Measurements from ENCODE around the gene TSC22D1. TPM values are rescaled to one million over a fixed set of nuclear protein-coding genes. Genes with fewer than 3 reads are reported as not detected.
"Not testable (repeated sequence)": the region's sequence is repeated elsewhere in the genome, so short reads cannot be mapped to it uniquely, and the experiment has no call there.

The TSC22D1 gene
- total and polyA plus RNA-seq, 2 donors: 191 to 263 TPM

DNA sequence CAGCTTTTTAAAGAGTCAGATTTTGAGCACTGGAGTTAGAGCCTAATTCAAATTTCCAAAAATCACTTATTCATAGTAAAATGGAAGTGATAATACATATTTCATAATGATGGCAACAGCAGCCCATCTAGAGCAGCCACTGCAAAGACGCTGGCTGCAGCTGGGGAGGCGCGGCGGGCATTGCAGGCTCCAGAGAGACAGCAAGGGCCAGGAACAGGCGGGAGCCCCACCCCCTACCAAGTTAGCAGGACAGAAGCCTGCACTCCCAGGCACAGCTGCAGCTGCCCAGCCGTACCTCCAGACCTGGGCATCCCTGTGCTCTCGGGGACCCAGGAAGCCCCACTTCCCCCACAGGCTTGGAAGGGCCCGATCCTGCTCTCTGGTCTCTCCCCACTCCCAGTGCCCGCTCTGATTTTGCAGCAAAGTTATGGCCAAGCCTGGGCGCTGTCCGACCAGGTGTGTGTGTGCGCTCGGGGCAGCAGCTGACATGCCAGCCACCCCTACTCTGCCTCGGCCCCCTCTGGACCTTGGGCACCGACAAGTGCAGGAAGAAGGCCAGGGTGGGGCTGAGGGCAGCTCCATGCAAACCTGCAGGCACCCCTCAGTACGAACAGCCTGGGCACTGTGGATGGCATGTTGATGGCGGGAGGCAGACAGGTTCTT lies 117.7 kb downstream of the TSC22D1 start:
- no peaks in the 10 kb centered on the region for H3K27me3 ChIP-seq (ENCODE audit: control insufficient read depth in 2 of 2, insufficient read depth in 1 of 2, low read length in 1 of 2)
- DNase-seq (ENCODE audit: low read depth in 6 of 9, low spot score in 9 of 9): no peak
- peaks cover 2 to 15% of the 10 kb centered on the region in 2 donors for H3K9me3 ChIP-seq (ENCODE audit: control insufficient read depth in 2 of 2, insufficient read depth in 1 of 2, low read length in 1 of 2)
- H3K4me1 ChIP-seq (ENCODE audit: control insufficient read depth in 2 of 2, insufficient read depth in 2 of 2, low read length in 2 of 2): no peaks in the 10 kb centered on the region
- H3K4me3 ChIP-seq (ENCODE audit: low read length in 2 of 2): no peak overlapping the region
- no peaks in the 10 kb centered on the region for H3K36me3 ChIP-seq (ENCODE audit: control insufficient read depth in 2 of 2, insufficient read depth in 2 of 2, low read length in 1 of 2)
- 99% methylated on average over 17 of the region's 17 CpGs for WGBS
- no peak overlapping the region for H3K27ac ChIP-seq (ENCODE audit: low read depth in 1 of 2, low read length in 1 of 2)

DNA sequence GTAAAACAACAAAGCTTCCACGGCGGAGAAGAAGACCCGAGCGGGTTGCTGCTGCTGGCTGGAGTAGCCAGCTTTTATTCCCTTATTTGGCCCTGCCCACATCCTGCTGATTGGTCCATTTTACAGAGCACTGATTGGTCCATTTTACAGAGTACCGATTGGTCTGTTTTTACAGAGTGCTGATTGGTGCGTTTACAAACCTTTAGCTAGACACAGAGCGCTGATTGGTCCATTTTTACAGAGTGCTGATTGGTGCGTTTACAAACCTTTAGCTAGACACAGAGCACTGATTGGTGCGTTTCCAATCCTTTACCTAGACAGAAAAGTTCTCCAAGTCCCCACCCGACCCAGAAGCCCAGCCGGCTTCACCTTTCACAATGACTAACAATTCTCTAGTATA lies 119.9 kb downstream of the TSC22D1 start:
- DNase-seq (ENCODE audit: low read depth in 6 of 9, low spot score in 9 of 9): not testable (repeated sequence)

GRCh38 chr13:44455769-44456168 lies 120.4 kb downstream of the TSC22D1 start:
- H3K9me3 ChIP-seq (ENCODE audit: control insufficient read depth in 2 of 2, insufficient read depth in 1 of 2, low read length in 1 of 2): peaks cover 2 to 15% of the 10 kb centered on the region in 2 donors
- WGBS: 98% methylated on average over 8 of the region's 8 CpGs
- DNase-seq (ENCODE audit: low read depth in 6 of 9, low spot score in 9 of 9): no peak
- H3K4me3 ChIP-seq (ENCODE audit: low read length in 2 of 2): no peak overlapping the region
- no peak overlapping the region for H3K27ac ChIP-seq (ENCODE audit: low read depth in 1 of 2, low read length in 1 of 2)
- no peaks in the 10 kb centered on the region for H3K36me3 ChIP-seq (ENCODE audit: control insufficient read depth in 2 of 2, insufficient read depth in 2 of 2, low read length in 1 of 2)
- H3K27me3 ChIP-seq (ENCODE audit: control insufficient read depth in 2 of 2, insufficient read depth in 1 of 2, low read length in 1 of 2): no peaks in the 10 kb centered on the region
- H3K4me1 ChIP-seq (ENCODE audit: control insufficient read depth in 2 of 2, insufficient read depth in 2 of 2, low read length in 2 of 2): no peaks in the 10 kb centered on the region

More for the DNA sequence above, 119.9 kb downstream of the TSC22D1 start:
- not testable (repeated sequence) for H3K27ac ChIP-seq (ENCODE audit: low read depth in 1 of 2, low read length in 1 of 2); H3K4me3 ChIP-seq (ENCODE audit: low read length in 2 of 2); H3K27me3 ChIP-seq (ENCODE audit: control insufficient read depth in 2 of 2, insufficient read depth in 1 of 2, low read length in 1 of 2); H3K4me1 ChIP-seq (ENCODE audit: control insufficient read depth in 2 of 2, insufficient read depth in 2 of 2, low read length in 2 of 2); H3K36me3 ChIP-seq (ENCODE audit: control insufficient read depth in 2 of 2, insufficient read depth in 2 of 2, low read length in 1 of 2)
- 97% methylated on average over 11 of the region's 11 CpGs for WGBS
- peaks cover 2 to 15% of the 10 kb centered on the region in 2 donors for H3K9me3 ChIP-seq (ENCODE audit: control insufficient read depth in 2 of 2, insufficient read depth in 1 of 2, low read length in 1 of 2)

DNA sequence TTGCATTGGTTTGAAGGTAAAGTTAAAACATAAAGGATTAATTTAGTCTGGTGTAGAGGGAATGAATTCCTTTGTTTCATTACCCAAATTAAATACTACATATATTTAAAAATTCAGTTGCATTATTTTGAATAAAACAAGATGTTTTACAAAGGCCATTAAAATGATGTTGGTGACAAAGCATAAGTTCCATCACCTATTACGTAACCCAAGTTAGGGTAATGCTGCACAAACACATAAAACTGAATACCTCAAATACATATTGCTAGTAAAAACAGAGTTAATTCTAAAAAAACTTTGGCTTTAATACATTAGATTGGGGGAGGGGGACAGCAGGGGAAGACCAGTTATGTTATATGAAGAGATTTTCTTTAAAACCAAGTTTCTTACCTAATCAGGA lies 122.2 kb downstream of the TSC22D1 start:
- Histone ChIP-seq H3K27ac (ENCODE audit: low read depth in 1 of 2, low read length in 1 of 2) (no peak overlapping the region), H3K27me3 (ENCODE audit: control insufficient read depth in 2 of 2, insufficient read depth in 1 of 2, low read length in 1 of 2) (no peaks in the 10 kb centered on the region), H3K36me3 (ENCODE audit: control insufficient read depth in 2 of 2, insufficient read depth in 2 of 2, low read length in 1 of 2) (no peaks in the 10 kb centered on the region), H3K4me1 (ENCODE audit: control insufficient read depth in 2 of 2, insufficient read depth in 2 of 2, low read length in 2 of 2) (no peaks in the 10 kb centered on the region), H3K9me3 (ENCODE audit: control insufficient read depth in 2 of 2, insufficient read depth in 1 of 2, low read length in 1 of 2) (peaks cover 0 to 4% of the 10 kb centered on the region in 2 donors), H3K4me3 (ENCODE audit: low read length in 2 of 2) (no peak overlapping the region)
- DNase-seq (ENCODE audit: low read depth in 6 of 9, low spot score in 9 of 9): no peak
- 100% methylated on average over 1 of the region's 1 CpG for WGBS

DNA sequence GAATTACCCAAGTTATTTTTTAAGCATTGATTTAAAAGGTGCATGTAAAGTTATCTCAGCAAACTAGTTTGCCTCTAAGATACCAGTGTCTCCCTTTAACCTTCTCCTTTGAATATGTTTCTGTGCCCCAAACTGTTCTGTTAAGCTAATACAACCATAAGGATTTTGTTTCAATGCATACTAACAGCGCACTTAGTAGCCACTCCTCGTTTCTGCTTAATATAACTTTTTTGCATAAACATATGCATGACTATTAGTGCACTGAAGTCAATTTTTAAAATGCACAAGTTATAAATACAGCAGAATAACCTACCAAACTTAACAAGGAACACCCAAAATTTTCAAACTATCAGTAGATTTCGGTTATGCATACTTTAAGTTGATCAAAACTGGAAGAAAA lies 123.1 kb downstream of the TSC22D1 start:
- no peak overlapping the region for H3K27ac ChIP-seq (ENCODE audit: low read depth in 1 of 2, low read length in 1 of 2)
- no peaks in the 10 kb centered on the region for H3K36me3 ChIP-seq (ENCODE audit: control insufficient read depth in 2 of 2, insufficient read depth in 2 of 2, low read length in 1 of 2)
- no peaks in the 10 kb centered on the region for H3K27me3 ChIP-seq (ENCODE audit: control insufficient read depth in 2 of 2, insufficient read depth in 1 of 2, low read length in 1 of 2)
- H3K4me1 ChIP-seq (ENCODE audit: control insufficient read depth in 2 of 2, insufficient read depth in 2 of 2, low read length in 2 of 2): no peaks in the 10 kb centered on the region
- 97% methylated on average over 3 of the region's 3 CpGs for WGBS
- DNase-seq (ENCODE audit: low read depth in 6 of 9, low spot score in 9 of 9): no peak
- H3K4me3 ChIP-seq (ENCODE audit: low read length in 2 of 2): no peak overlapping the region
- peaks cover 0 to 3% of the 10 kb centered on the region in 2 donors for H3K9me3 ChIP-seq (ENCODE audit: control insufficient read depth in 2 of 2, insufficient read depth in 1 of 2, low read length in 1 of 2)

DNA sequence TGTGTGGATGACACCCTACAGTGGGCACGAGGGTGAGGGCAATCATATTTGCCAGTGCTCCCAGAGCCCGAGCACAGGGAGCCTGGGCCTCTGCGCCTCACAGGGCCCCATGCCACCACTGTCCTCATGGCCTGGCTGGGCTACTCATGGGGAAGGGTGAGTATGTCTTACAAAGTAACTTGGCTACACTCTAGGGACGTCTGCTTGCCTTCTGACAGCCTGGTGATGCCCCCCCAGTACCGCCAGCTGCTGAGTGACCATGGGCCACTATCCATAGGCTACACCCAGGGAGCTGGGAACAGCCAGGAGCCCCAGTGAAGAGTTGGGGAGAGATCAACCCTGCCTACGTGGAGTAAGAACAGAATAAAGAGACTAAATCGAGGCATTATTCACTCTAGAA lies 123.7 kb downstream of the TSC22D1 start:
- H3K27me3 ChIP-seq (ENCODE audit: control insufficient read depth in 2 of 2, insufficient read depth in 1 of 2, low read length in 1 of 2): no peaks in the 10 kb centered on the region
- no peak overlapping the region for H3K27ac ChIP-seq (ENCODE audit: low read depth in 1 of 2, low read length in 1 of 2)
- no peaks in the 10 kb centered on the region for H3K36me3 ChIP-seq (ENCODE audit: control insufficient read depth in 2 of 2, insufficient read depth in 2 of 2, low read length in 1 of 2)
- no peak overlapping the region for H3K4me3 ChIP-seq (ENCODE audit: low read length in 2 of 2)
- no peaks in the 10 kb centered on the region for H3K4me1 ChIP-seq (ENCODE audit: control insufficient read depth in 2 of 2, insufficient read depth in 2 of 2, low read length in 2 of 2)
- no peak for DNase-seq (ENCODE audit: low read depth in 6 of 9, low spot score in 9 of 9)
- peaks cover 0 to 3% of the 10 kb centered on the region in 2 donors for H3K9me3 ChIP-seq (ENCODE audit: control insufficient read depth in 2 of 2, insufficient read depth in 1 of 2, low read length in 1 of 2)
- WGBS: 97% methylated on average over 7 of the region's 7 CpGs

DNA sequence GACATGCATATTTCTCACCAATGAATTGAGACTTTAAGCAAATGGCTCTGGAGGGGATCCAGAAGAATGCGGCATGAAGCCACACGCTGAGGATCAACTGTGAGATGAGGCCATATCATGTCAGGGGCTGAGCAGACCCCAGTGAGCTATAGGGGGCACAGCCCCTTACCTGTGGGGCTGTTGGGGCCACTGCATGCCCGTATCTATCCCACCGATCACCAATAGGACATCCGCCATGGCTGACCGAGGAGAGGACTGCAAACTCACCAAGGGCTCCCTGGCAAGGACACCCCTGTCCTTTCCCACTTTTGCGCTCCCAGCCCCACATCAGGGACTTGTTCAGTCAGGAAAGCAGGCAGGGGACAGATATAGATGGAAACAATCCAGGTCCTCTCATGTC lies 124.5 kb downstream of the TSC22D1 start:
- no peak overlapping the region for H3K27ac ChIP-seq (ENCODE audit: low read depth in 1 of 2, low read length in 1 of 2)
- H3K4me3 ChIP-seq (ENCODE audit: low read length in 2 of 2): no peak overlapping the region
- H3K27me3 ChIP-seq (ENCODE audit: control insufficient read depth in 2 of 2, insufficient read depth in 1 of 2, low read length in 1 of 2): no peaks in the 10 kb centered on the region
- DNase-seq (ENCODE audit: low read depth in 6 of 9, low spot score in 9 of 9): no peak
- no peaks in the 10 kb centered on the region for H3K4me1 ChIP-seq (ENCODE audit: control insufficient read depth in 2 of 2, insufficient read depth in 2 of 2, low read length in 2 of 2)
- peaks cover 0 to 3% of the 10 kb centered on the region in 2 donors for H3K9me3 ChIP-seq (ENCODE audit: control insufficient read depth in 2 of 2, insufficient read depth in 1 of 2, low read length in 1 of 2)
- H3K36me3 ChIP-seq (ENCODE audit: control insufficient read depth in 2 of 2, insufficient read depth in 2 of 2, low read length in 1 of 2): no peaks in the 10 kb centered on the region
- 98% methylated on average over 7 of the region's 7 CpGs for WGBS

DNA sequence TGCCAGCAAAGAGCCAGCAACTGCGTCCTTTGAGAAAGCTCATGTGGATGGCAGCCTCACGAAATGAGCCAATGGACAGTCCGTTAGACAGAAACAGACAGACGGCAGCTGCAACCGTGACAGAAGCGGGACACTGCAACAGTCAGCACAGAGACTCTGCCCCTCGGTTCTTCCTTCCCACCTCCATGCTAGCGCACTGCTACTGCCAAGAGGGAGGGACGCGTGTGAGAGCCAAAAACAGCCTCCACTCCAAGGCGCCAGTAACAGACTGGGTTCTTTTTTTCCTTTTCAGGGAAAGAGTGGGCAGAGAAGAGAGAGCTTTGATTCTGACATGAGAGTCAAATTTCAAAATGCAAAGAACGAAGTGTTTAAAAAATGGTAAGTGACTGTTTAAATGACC lies 125.0 kb downstream of the TSC22D1 start:
- Histone ChIP-seq H3K27ac (ENCODE audit: low read depth in 1 of 2, low read length in 1 of 2) (no peak overlapping the region), H3K9me3 (ENCODE audit: control insufficient read depth in 2 of 2, insufficient read depth in 1 of 2, low read length in 1 of 2) (peaks cover 0 to 2% of the 10 kb centered on the region in 2 donors), H3K36me3 (ENCODE audit: control insufficient read depth in 2 of 2, insufficient read depth in 2 of 2, low read length in 1 of 2) (no peaks in the 10 kb centered on the region), H3K27me3 (ENCODE audit: control insufficient read depth in 2 of 2, insufficient read depth in 1 of 2, low read length in 1 of 2) (no peaks in the 10 kb centered on the region), H3K4me3 (ENCODE audit: low read length in 2 of 2) (no peak overlapping the region), H3K4me1 (ENCODE audit: control insufficient read depth in 2 of 2, insufficient read depth in 2 of 2, low read length in 2 of 2) (no peaks in the 10 kb centered on the region)
- 93% methylated on average over 12 of the region's 12 CpGs for WGBS
- no peak for DNase-seq (ENCODE audit: low read depth in 6 of 9, low spot score in 9 of 9)

DNA sequence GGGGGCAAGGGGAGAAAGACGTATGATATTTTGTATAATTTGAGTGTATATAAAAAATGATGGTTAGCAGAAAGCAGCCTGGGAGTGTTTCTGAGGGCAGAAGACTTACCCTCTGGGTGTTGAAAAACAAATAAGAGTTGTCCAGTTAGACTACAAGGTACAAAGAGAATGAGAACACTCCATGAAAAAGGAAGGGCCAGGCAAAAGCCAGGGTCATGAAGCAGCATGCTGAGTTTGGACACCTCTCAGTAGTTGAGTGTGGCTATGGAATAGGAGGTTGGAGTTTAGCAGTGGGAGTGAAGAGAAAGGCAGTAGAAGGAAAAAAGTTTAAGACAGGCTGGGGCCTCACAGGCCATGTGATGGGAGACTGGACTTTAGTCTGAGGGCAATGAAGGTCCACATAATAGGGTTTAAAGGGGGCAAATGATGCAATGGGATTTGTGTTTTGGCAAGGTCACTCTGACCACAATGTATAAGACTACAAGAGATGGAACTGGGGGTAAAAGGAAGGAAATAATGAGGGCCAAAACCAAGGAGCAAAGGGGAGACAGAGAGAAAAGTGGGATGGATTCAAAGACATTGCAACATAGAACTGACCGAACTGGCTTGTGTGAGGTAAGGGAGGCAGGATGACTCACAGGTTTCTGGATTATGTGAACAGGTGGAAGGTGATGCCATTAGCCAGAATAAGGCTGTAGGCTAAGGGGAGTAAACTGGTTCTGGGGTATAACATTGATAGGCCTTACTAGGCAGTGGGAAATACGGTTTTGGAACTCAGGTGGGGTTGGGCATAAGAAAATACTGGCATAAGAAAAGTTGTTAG lies 125.9 kb downstream of the TSC22D1 start:
- Histone ChIP-seq H3K36me3 (ENCODE audit: control insufficient read depth in 2 of 2, insufficient read depth in 2 of 2, low read length in 1 of 2) (no peaks in the 10 kb centered on the region), H3K27ac (ENCODE audit: low read depth in 1 of 2, low read length in 1 of 2) (no peak overlapping the region), H3K4me3 (ENCODE audit: low read length in 2 of 2) (no peak overlapping the region), H3K27me3 (ENCODE audit: control insufficient read depth in 2 of 2, insufficient read depth in 1 of 2, low read length in 1 of 2) (no peaks in the 10 kb centered on the region), H3K4me1 (ENCODE audit: control insufficient read depth in 2 of 2, insufficient read depth in 2 of 2, low read length in 2 of 2) (no peaks in the 10 kb centered on the region), H3K9me3 (ENCODE audit: control insufficient read depth in 2 of 2, insufficient read depth in 1 of 2, low read length in 1 of 2) (no peaks in the 10 kb centered on the region)
- DNase-seq (ENCODE audit: low read depth in 6 of 9, low spot score in 9 of 9): no peak
- WGBS: 95% methylated on average over 3 of the region's 3 CpGs
